Iris pigment epithelial cell (primary cell): ENCODE data around the gene HIP1R.

Source experiments
- DNase-seq: peaks from one replicate; pipeline ENCODE4 v3.0.0-alpha.2; 2011; ENCODE audit warnings: low read depth

HIP1R gene

GRCh38 chr12:122847516-122847836 lies 12.2 kb downstream of the HIP1R start:
- DNase-seq, result no peak

- no peak for DNase-seq
Measured at GRCh38 chr12:122847921-122848421, 12.7 kb downstream of the HIP1R start.

- DNase-seq, result no peak
Measured at GRCh38 chr12:122848471-122849351, 13.5 kb downstream of the HIP1R start.

- DNase-seq, result no peak
Measured at GRCh38 chr12:122849352-122850047, 14.2 kb downstream of the HIP1R start.

GRCh38 chr12:122850048-122850445 lies 14.8 kb downstream of the HIP1R start:
- no peak for DNase-seq

- DNase-seq, result no peak
Measured at GRCh38 chr12:122850695-122851350, 15.6 kb downstream of the HIP1R start.

GRCh38 chr12:122851820-122852219 lies 16.6 kb downstream of the HIP1R start:
- DNase-seq, result peak; percentile 88

GRCh38 chr12:122852336-122853275 lies 17.3 kb downstream of the HIP1R start:
- DNase-seq, result no peak

GRCh38 chr12:122853582-122854245 lies 18.5 kb downstream of the HIP1R start:
- no peak for DNase-seq

GRCh38 chr12:122854554-122854953 lies 19.3 kb downstream of the HIP1R start:
- DNase-seq, result no peak

- DNase-seq, result no peak
Measured at GRCh38 chr12:122855071-122855829, 20.0 kb downstream of the HIP1R start.

GRCh38 chr12:122855928-122856831 lies 20.9 kb downstream of the HIP1R start:
- no peak for DNase-seq

- no peak for DNase-seq
Measured at GRCh38 chr12:122856999-122857671, 21.9 kb downstream of the HIP1R start.

- DNase-seq, result no peak
Measured at GRCh38 chr12:122858171-122858570, 22.9 kb downstream of the HIP1R start.

GRCh38 chr12:122858591-122859302 lies 23.5 kb downstream of the HIP1R start:
- no peak for DNase-seq

- DNase-seq, result no peak
Measured at GRCh38 chr12:122859303-122860039, 24.2 kb downstream of the HIP1R start.
